KOPT-K1 (cell line): Measurements from ENCODE around the gene ZNF45.
"Not testable (repeated sequence)": the region's sequence is repeated elsewhere in the genome, so short reads cannot be mapped to it uniquely, and the experiment has no call there.

Source experiments
- H3K27ac ChIP-seq: fragments of 200-600 bp; sonication (generic); 2 replicates; pipeline ENCODE4 v1.5.1; 2016; ENCODE audit warnings: antibody characterized with exemption, mild to moderate bottlenecking, low read depth, low read length; ENCODE audit not compliant: poor library complexity, severe bottlenecking
- H3K36me3 ChIP-seq: fragments of 200-600 bp; sonication (generic); 2 replicates; pipeline ENCODE4 v1.5.1; 2017; ENCODE audit warnings: antibody characterized with exemption, mild to moderate bottlenecking, low read length, moderate library complexity; ENCODE audit not compliant: insufficient read depth
- H3K9me3 ChIP-seq: fragments of 200-600 bp; sonication (generic); 2 replicates; pipeline ENCODE4 v1.5.1; 2017; ENCODE audit warnings: antibody characterized with exemption, low read length, mild to moderate bottlenecking; ENCODE audit not compliant: insufficient read depth, poor library complexity, severe bottlenecking

ZNF45 gene

GRCh38 chr19:43883864-43884263 is 51.2 kb downstream of the ZNF45 start, which contains the start of gene ZNF404:
ZNF404 (minus strand) TSS chr19:43883964.
- Histone ChIP-seq H3K36me3 (no peaks in the 10 kb centered on the region), H3K9me3 (peaks cover 19% of the 10 kb centered on the region), H3K27ac (no peak within 1 kb of the TSS)

GRCh38 chr19:43880483-43880882 is 54.6 kb downstream of the ZNF45 start:
- H3K36me3 ChIP-seq = no peaks in the 10 kb centered on the region
- peaks cover 23% of the 10 kb centered on the region for H3K9me3 ChIP-seq

DNA sequence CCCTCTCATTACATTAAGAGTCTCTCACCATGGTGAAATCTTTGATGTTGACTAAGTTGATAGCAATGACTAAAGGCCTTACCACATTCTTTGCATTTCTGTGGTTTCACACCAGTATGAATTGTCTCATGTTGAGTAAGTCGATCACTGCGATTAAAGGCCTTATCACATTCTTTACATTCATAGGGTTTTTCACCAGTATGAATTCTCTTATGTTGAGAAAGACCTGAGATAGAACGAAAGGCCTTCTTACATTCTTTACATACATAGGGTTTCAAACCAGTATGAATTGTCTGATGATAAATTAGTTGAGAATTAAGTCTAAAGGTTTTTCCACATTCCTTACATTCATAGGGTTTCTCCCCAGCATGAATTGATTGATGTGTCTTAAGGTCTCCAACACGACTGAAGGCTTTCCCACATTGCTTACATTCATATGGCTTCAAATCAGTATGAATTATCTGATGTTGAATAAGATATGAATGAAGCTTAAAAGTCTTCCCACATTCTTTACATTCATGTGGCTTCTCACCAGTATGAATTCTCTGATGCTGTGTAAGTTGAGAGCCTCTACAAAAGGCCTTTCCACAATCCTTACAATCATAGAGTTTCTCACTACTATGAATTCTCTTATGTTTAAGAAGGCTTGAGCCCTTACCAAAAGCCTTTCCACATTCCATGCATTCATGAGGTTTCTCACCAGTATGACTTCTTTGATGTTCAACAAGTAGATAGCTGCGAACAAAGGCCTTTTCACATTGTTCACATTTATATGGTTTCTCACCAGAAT is 62.3 kb downstream of the ZNF45 start:
- peaks cover 48% of the 10 kb centered on the region for H3K9me3 ChIP-seq
- H3K36me3 ChIP-seq = no peaks in the 10 kb centered on the region
- no peak overlapping the region for H3K27ac ChIP-seq

More at GRCh38 chr19:43880483-43880882, 54.6 kb downstream of the ZNF45 start:
- H3K27ac ChIP-seq = no peak overlapping the region

DNA sequence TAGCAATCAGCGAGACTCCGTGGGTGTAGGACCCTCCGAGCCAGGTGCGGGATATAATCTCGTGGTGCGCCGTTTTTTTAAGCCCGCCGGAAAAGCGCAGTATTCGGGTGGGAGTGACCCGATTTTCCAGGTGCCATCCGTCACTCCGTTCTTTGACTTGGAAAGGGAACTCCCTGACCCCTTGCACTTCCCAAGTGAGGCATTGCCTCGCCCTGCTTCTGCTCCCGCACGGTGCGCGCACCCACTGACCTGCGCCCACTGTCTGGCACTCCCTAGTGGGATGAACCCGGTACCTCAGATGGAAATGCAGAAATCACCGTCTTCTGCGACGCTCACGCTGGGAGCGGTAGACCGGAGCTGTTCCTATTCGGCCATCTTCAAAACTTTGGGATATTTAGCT is 68.2 kb downstream of the ZNF45 start:
- not testable (repeated sequence) for H3K36me3 ChIP-seq, H3K27ac ChIP-seq
- H3K9me3 ChIP-seq = peaks cover 37% of the 10 kb centered on the region
